ENCODE measurements around the gene RHOBTB3.
"Not testable (repeated sequence)": the region's sequence is repeated elsewhere in the genome, so short reads cannot be mapped to it uniquely, and the experiment has no call there.

Gene RHOBTB3

DNA sequence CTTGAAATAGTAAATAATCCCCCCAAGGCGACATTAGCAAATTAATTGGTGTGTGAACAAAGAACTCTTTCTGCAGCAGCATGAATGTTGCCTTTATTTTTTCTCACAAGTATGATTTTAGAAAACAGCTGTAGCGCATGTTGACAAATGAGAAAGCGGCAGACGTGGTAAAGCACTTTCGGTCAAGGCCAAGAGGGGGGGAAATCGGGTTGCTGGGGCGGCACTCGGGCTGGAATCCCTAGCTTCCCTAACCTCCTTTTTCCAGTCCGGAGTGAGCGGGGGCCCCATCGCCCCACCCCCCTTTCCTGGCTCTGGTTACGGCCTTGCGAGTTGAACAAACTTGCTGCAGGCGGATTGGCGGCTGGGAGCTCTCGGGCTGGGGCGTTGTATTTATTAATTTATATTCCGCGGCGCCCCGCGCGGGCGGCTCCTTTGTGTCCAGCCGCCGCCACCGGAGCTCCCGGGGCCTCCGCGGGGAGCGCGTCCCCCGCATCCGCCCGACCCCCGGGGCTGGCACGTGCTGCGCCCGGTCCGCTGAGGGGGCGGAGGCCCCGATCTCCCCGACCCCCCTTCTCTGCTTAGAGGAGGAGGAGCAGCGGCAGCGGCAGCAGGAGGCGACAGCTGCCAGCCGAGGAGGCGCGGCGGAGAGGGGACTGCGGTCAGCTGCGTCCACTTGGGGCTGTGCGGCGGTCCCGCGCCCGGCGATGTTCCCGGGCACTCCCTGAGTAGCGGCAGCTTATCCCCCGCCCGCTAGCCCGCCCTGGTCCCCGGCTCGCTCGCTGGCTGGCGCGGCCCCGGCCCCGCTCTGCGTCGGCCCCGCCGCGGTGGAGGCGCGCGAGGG, at the start of gene RHOBTB3:
Gene RHOBTB3 (plus strand): TSS at position 607 of the 841 bp plus-strand sequence. CDS start 347 bp downstream, outside the sequence.
- no peaks in the 10 kb centered on the region for H3K36me3 Mint-ChIP-seq

DNA sequence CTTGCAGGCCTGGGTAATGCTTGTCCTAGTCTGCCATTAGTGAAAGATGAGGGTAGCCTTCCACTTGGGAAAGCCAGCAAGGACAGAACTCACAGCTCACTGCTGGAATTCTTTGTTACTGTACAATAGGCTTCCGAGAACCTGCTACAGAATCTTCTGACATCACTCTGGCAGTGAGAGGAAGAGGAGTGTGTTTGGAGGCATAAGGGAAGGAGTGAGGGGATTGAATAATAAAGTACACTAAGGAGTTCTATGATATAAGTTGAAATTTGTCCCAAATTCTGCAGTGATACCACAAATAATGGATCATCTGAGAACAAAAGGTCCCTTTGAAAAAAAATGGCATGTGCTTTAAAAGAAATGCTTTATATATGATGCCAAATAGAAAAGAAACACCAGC, 48.2 kb upstream of the RHOBTB3 start, which contains the start of gene SPATA9:
Gene SPATA9 (minus strand): TSS at position 101 of the 400 bp plus-strand sequence. CDS start 137 bp downstream, outside the sequence.
- Mint-ChIP-seq H3K27ac (no peak within 1 kb of the TSS), H3K4me3 (no peak within 1 kb of the TSS), H3K4me1 (no peaks in the 10 kb centered on the region), H3K36me3 (no peaks in the 10 kb centered on the region), H3K9me3 (no peaks in the 10 kb centered on the region)
- ATAC-seq (no peak), DNase-seq (ENCODE audit: low spot score in 2 of 2) (no peak)

More for the DNA sequence above, at the start of gene RHOBTB3:
- Mint-ChIP-seq H3K9me3 (no peaks in the 10 kb centered on the region), H3K4me3 (peak within 1 kb of the TSS; percentile 73), H3K4me1 (peaks cover 13% of the 10 kb centered on the region), H3K27ac (no peak within 1 kb of the TSS)
- DNase-seq (ENCODE audit: low spot score in 2 of 2) (peak in 1 of 2 donors; percentile 57), ATAC-seq (peak; percentile 75)

GRCh38 chr5:95684361-95684760, 46.8 kb upstream of the RHOBTB3 start:
- Mint-ChIP-seq H3K36me3 (no peaks in the 10 kb centered on the region), H3K4me1 (no peaks in the 10 kb centered on the region), H3K27ac (no peak overlapping the region), H3K9me3 (no peaks in the 10 kb centered on the region), H3K4me3 (no peak overlapping the region)
- ATAC-seq, result no peak
- DNase-seq (ENCODE audit: low spot score in 2 of 2), result no peak

- Mint-ChIP-seq H3K9me3 (no peaks in the 10 kb centered on the region), H3K4me3 (no peak overlapping the region), H3K27ac (no peak overlapping the region), H3K36me3 (no peaks in the 10 kb centered on the region), H3K4me1 (no peaks in the 10 kb centered on the region)
- ATAC-seq, result no peak
- no peak for DNase-seq (ENCODE audit: low spot score in 2 of 2)
Measured at GRCh38 chr5:95686651-95687050, 44.5 kb upstream of the RHOBTB3 start.

GRCh38 chr5:95689680-95690079, 41.5 kb upstream of the RHOBTB3 start:
- Mint-ChIP-seq H3K27ac (no peak overlapping the region), H3K4me3 (no peak overlapping the region), H3K36me3 (no peaks in the 10 kb centered on the region), H3K4me1 (no peaks in the 10 kb centered on the region), H3K9me3 (no peaks in the 10 kb centered on the region)
- DNase-seq (ENCODE audit: low spot score in 2 of 2), result no peak
- ATAC-seq, result no peak

DNA sequence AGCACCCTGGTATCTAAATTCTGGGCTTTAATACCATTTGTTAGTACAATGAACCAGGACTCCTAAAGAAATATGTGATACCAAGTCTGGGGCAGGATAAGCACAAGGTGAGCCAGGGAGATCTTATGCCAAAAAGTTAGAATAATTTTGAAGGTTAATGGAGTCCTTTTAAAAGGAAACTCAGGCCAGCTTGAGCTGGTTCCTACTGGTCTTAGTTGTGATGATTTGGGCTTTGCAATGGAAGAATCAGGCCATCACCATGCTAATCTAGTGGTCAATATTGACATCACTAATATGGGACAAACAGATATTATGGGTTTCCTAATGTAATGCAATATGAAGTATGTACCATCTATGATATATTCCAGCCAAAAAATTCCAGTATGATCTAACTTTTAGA, 40.8 kb upstream of the RHOBTB3 start:
- H3K4me1 Mint-ChIP-seq, result no peaks in the 10 kb centered on the region
- no peaks in the 10 kb centered on the region for H3K36me3 Mint-ChIP-seq
- H3K4me3 Mint-ChIP-seq, result no peak overlapping the region
- H3K27ac Mint-ChIP-seq, result no peak overlapping the region
- DNase-seq (ENCODE audit: low spot score in 2 of 2), result no peak
- no peaks in the 10 kb centered on the region for H3K9me3 Mint-ChIP-seq
- no peak for ATAC-seq

- DNase-seq (ENCODE audit: low spot score in 2 of 2) (no peak), ATAC-seq (no peak)
- H3K27ac Mint-ChIP-seq, result no peak overlapping the region
- H3K36me3 Mint-ChIP-seq, result no peaks in the 10 kb centered on the region
- H3K4me1 Mint-ChIP-seq, result no peaks in the 10 kb centered on the region
- no peaks in the 10 kb centered on the region for H3K9me3 Mint-ChIP-seq
- H3K4me3 Mint-ChIP-seq, result no peak overlapping the region
Measured at GRCh38 chr5:95697781-95698681, 33.1 kb upstream of the RHOBTB3 start.

DNA sequence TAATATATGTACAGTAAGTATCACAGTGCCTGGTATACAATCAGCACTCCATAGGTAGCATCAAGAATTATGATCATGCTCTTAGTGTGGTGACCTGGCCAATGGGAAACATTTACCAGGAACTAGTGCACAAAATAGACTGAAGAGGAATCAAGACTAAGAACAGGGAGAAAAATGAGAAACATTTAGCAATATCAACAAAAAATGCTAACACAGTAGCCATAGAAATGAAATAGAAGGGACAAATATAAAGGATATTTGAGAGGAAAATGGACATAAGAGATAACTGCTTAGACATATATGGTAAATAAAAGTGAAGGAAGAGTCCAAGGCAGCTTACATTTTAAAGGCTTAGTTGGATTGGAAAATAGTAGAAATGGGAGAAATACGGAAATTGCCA, 31.8 kb upstream of the RHOBTB3 start:
- Mint-ChIP-seq H3K9me3 (no peaks in the 10 kb centered on the region), H3K4me1 (no peaks in the 10 kb centered on the region), H3K27ac (no peak overlapping the region), H3K36me3 (no peaks in the 10 kb centered on the region), H3K4me3 (no peak overlapping the region)
- ATAC-seq (no peak), DNase-seq (ENCODE audit: low spot score in 2 of 2) (no peak)

DNA sequence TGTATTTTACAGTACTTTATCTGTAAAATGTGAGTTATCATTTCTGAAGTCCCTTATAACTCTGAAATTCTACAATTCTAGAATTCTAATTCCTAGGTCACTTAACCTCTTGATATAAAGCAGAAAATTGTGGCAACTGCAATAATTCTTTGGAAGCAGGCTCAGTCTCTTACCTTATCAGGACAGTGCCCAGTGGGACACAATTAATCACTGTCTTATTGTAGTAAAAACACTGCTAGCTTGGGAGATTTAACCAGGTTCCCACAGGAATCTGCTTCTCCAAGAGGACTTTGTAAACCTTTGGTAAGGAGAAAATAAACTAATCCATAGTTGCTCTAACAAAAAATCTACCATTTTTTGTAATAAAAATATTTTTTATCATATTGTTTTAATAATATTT, 30.1 kb upstream of the RHOBTB3 start:
- Mint-ChIP-seq H3K9me3 (no peaks in the 10 kb centered on the region), H3K27ac (no peak overlapping the region), H3K36me3 (no peaks in the 10 kb centered on the region), H3K4me3 (no peak overlapping the region), H3K4me1 (no peaks in the 10 kb centered on the region)
- no peak for DNase-seq (ENCODE audit: low spot score in 2 of 2)
- no peak for ATAC-seq

DNA sequence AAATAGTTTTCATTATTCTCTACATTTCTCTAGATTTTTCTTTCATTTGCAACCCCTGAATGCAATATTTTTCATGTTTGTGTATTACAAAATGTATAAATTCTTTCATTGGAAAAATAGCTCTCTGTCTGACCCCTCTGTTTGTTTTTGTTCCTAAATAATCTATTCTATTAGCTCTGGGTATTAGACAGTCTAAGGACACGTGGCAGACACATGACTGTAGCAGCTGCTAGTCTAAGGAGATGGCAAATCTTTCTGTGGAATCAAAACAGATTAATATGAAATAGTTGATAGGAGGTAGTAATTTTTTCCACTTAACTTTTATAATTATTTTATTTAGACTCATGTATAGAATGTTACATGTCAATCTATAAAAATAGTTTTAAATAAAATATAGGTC, 27.0 kb upstream of the RHOBTB3 start:
- no peak overlapping the region for H3K27ac Mint-ChIP-seq
- no peaks in the 10 kb centered on the region for H3K4me1 Mint-ChIP-seq
- no peaks in the 10 kb centered on the region for H3K36me3 Mint-ChIP-seq

DNA sequence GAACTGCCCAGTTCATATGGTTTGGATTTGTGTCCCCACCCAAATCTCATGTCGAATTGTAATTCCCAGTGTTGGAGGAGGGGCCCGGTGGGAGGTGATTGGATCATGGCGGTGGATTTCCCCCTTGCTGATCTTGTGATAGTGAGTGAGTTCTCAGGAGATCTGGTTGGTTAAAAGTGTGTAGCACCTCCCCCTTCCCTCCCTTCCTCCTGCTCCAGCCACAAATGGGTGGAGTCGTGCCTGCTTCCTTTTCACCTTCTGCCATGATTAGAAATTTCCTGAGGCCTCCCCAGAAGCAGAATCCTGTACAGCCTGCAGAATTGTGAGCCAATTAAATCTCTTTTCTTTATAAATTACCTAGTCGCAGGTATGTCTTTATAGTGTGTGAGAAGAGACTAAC, 24.9 kb upstream of the RHOBTB3 start:
- H3K4me1 Mint-ChIP-seq; DNase-seq (ENCODE audit: low spot score in 2 of 2); H3K9me3 Mint-ChIP-seq; ATAC-seq; H3K36me3 Mint-ChIP-seq; H3K4me3 Mint-ChIP-seq; H3K27ac Mint-ChIP-seq: not testable (repeated sequence)

More for the DNA sequence above, 27.0 kb upstream of the RHOBTB3 start:
- DNase-seq (ENCODE audit: low spot score in 2 of 2) (no peak), ATAC-seq (no peak)
- Mint-ChIP-seq H3K4me3 (no peak overlapping the region), H3K9me3 (no peaks in the 10 kb centered on the region)

DNA sequence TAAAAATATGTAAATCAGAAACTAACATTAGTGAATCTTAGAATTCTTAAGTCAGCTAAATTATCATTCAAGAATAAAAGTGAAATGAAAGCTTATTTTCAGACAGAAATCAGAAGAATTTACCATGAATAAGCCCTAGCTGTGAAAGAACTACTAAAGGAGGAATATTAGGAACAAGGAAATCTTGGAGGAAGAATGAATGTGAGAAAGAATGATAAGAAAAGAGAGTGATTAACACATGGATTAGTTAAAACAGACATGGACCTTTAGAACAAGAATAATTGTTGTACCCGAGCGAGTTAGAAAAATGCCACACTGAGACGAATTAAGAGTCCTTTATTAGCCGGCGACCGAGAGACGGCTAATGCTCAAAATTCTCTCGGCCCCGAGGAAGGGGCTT, 24.1 kb upstream of the RHOBTB3 start:
- Mint-ChIP-seq H3K9me3 (no peaks in the 10 kb centered on the region), H3K4me1 (peaks cover under 1% of the 10 kb centered on the region), H3K27ac (no peak overlapping the region), H3K4me3 (no peak overlapping the region), H3K36me3 (no peaks in the 10 kb centered on the region)
- ATAC-seq, result no peak
- DNase-seq (ENCODE audit: low spot score in 2 of 2), result no peak

GRCh38 chr5:95707534-95708188, 23.5 kb upstream of the RHOBTB3 start:
- not testable (repeated sequence) for H3K4me3 Mint-ChIP-seq; DNase-seq (ENCODE audit: low spot score in 2 of 2); ATAC-seq; H3K36me3 Mint-ChIP-seq; H3K4me1 Mint-ChIP-seq; H3K9me3 Mint-ChIP-seq; H3K27ac Mint-ChIP-seq

- DNase-seq (ENCODE audit: low spot score in 2 of 2) (no peak), ATAC-seq (no peak)
- no peaks in the 10 kb centered on the region for H3K9me3 Mint-ChIP-seq
- peaks cover 6% of the 10 kb centered on the region for H3K4me1 Mint-ChIP-seq
- H3K36me3 Mint-ChIP-seq, result no peaks in the 10 kb centered on the region
- H3K4me3 Mint-ChIP-seq, result no peak overlapping the region
- no peak overlapping the region for H3K27ac Mint-ChIP-seq
Measured at GRCh38 chr5:95708876-95709275, 22.3 kb upstream of the RHOBTB3 start.

- H3K27ac Mint-ChIP-seq, result no peak overlapping the region
- ATAC-seq, result no peak
- H3K9me3 Mint-ChIP-seq, result no peaks in the 10 kb centered on the region
- no peak for DNase-seq (ENCODE audit: low spot score in 2 of 2)
- H3K36me3 Mint-ChIP-seq, result no peaks in the 10 kb centered on the region
- H3K4me3 Mint-ChIP-seq, result no peak overlapping the region
- H3K4me1 Mint-ChIP-seq, result peaks cover 11% of the 10 kb centered on the region
Measured at GRCh38 chr5:95709967-95710650, 21.0 kb upstream of the RHOBTB3 start.

All from stimulated activated effector memory CD8-positive, alpha-beta T cell treated with anti-CD3 and anti-CD28 coated beads, Interleukin-12 subunit alpha, Interleukin-12 subunit beta, amount 100 ng/mL, for 72 hours (primary cell).